Measurements from ENCODE around the gene TFDP1. TPM values are rescaled to one million over a fixed set of nuclear protein-coding genes. Genes with fewer than 3 reads are reported as not detected.

The TFDP1 gene
- total RNA-seq, 2 donors from 2014 or later = 87.5 to 99.2 TPM

- H3K36me3 Mint-ChIP-seq (ENCODE audit: insufficient read depth in 2 of 2) = no peaks in the 10 kb centered on the region
- DNase-seq = no peak
- no peak overlapping the region for H3K27ac Mint-ChIP-seq
Measured at GRCh38 chr13:113654175-113654560, 69.6 kb downstream of the TFDP1 start.

GRCh38 chr13:113654591-113655345, 70.2 kb downstream of the TFDP1 start:
- Mint-ChIP-seq H3K4me1 (ENCODE audit: low read depth) (peaks cover 13% of the 10 kb centered on the region), H3K4me3 (no peak overlapping the region), H3K36me3 (ENCODE audit: insufficient read depth in 2 of 2) (no peaks in the 10 kb centered on the region), H3K9me3 (no peaks in the 10 kb centered on the region), H3K27ac (no peak overlapping the region), H3K27me3 (ENCODE audit: low read depth) (no peaks in the 10 kb centered on the region)
- ATAC-seq (replicated peaks in 1 of 2) (no peak), DNase-seq (no peak)

More at GRCh38 chr13:113654175-113654560, 69.6 kb downstream of the TFDP1 start:
- no peak overlapping the region for H3K4me3 Mint-ChIP-seq
- no peaks in the 10 kb centered on the region for H3K9me3 Mint-ChIP-seq
- H3K27me3 Mint-ChIP-seq (ENCODE audit: low read depth) = no peaks in the 10 kb centered on the region
- no peak for ATAC-seq (replicated peaks in 1 of 2)
- peaks cover 13% of the 10 kb centered on the region for H3K4me1 Mint-ChIP-seq (ENCODE audit: low read depth)

- no peak overlapping the region for H3K27ac Mint-ChIP-seq
- H3K27me3 Mint-ChIP-seq (ENCODE audit: low read depth) = no peaks in the 10 kb centered on the region
- H3K36me3 Mint-ChIP-seq (ENCODE audit: insufficient read depth in 2 of 2) = no peaks in the 10 kb centered on the region
- H3K9me3 Mint-ChIP-seq = no peaks in the 10 kb centered on the region
- ATAC-seq (replicated peaks in 1 of 2) (no peak), DNase-seq (no peak)
- H3K4me1 Mint-ChIP-seq (ENCODE audit: low read depth) = peaks cover 13% of the 10 kb centered on the region
- H3K4me3 Mint-ChIP-seq = no peak overlapping the region
Measured at GRCh38 chr13:113655346-113656002, 70.9 kb downstream of the TFDP1 start.

- Mint-ChIP-seq H3K36me3 (ENCODE audit: insufficient read depth in 2 of 2) (peaks cover 3 to 4% of the 10 kb centered on the region in 2 donors), H3K9me3 (peaks cover 2 to 3% of the 10 kb centered on the region in 2 donors), H3K27ac (no peak overlapping the region), H3K4me1 (ENCODE audit: low read depth) (peaks cover 13% of the 10 kb centered on the region), H3K4me3 (no peak overlapping the region), H3K27me3 (ENCODE audit: low read depth) (no peaks in the 10 kb centered on the region)
- ATAC-seq (replicated peaks in 1 of 2) (no peak), DNase-seq (no peak)
Measured at GRCh38 chr13:113656003-113656588, 71.5 kb downstream of the TFDP1 start.

GRCh38 chr13:113656831-113657671, 72.5 kb downstream of the TFDP1 start:
- peaks cover 3 to 6% of the 10 kb centered on the region in 2 donors for H3K36me3 Mint-ChIP-seq (ENCODE audit: insufficient read depth in 2 of 2)
- DNase-seq (no peak), ATAC-seq (replicated peaks in 1 of 2) (no peak)
- peaks cover 13% of the 10 kb centered on the region for H3K4me1 Mint-ChIP-seq (ENCODE audit: low read depth)
- H3K9me3 Mint-ChIP-seq = peaks cover 5 to 6% of the 10 kb centered on the region in 2 donors
- no peaks in the 10 kb centered on the region for H3K27me3 Mint-ChIP-seq (ENCODE audit: low read depth)
- H3K27ac Mint-ChIP-seq = no peak overlapping the region
- H3K4me3 Mint-ChIP-seq = no peak overlapping the region

- Mint-ChIP-seq H3K27ac (no peak within 1 kb of the TSS), H3K36me3 (ENCODE audit: insufficient read depth in 2 of 2) (peaks cover 3 to 6% of the 10 kb centered on the region in 2 donors), H3K4me1 (ENCODE audit: low read depth) (peaks cover 13% of the 10 kb centered on the region), H3K9me3 (peaks cover 5 to 6% of the 10 kb centered on the region in 2 donors), H3K27me3 (ENCODE audit: low read depth) (no peaks in the 10 kb centered on the region), H3K4me3 (no peak within 1 kb of the TSS)
- ATAC-seq (replicated peaks in 1 of 2) = no peak
- no peak for DNase-seq
Measured at GRCh38 chr13:113657851-113658741, 73.5 kb downstream of the TFDP1 start, which contains the start of gene ATP4B. ATP4B (minus strand) TSS chr13:113658198; CDS start chr13:113658144, 54 bp downstream.

GRCh38 chr13:113658836-113659235, 74.3 kb downstream of the TFDP1 start:
- H3K27me3 Mint-ChIP-seq (ENCODE audit: low read depth) = no peaks in the 10 kb centered on the region
- H3K9me3 Mint-ChIP-seq = peaks cover 5 to 6% of the 10 kb centered on the region in 2 donors
- ATAC-seq (replicated peaks in 1 of 2) (no peak), DNase-seq (no peak)
- no peak overlapping the region for H3K27ac Mint-ChIP-seq
- no peak overlapping the region for H3K4me3 Mint-ChIP-seq
- H3K4me1 Mint-ChIP-seq (ENCODE audit: low read depth) = peaks cover 6% of the 10 kb centered on the region
- peaks cover 3 to 6% of the 10 kb centered on the region in 2 donors for H3K36me3 Mint-ChIP-seq (ENCODE audit: insufficient read depth in 2 of 2)

- Mint-ChIP-seq H3K27ac (no peak overlapping the region), H3K36me3 (ENCODE audit: insufficient read depth in 2 of 2) (peaks cover 3 to 6% of the 10 kb centered on the region in 2 donors), H3K27me3 (ENCODE audit: low read depth) (no peaks in the 10 kb centered on the region), H3K4me1 (ENCODE audit: low read depth) (peaks cover under 1% of the 10 kb centered on the region), H3K9me3 (peaks cover 5 to 6% of the 10 kb centered on the region in 2 donors), H3K4me3 (no peak overlapping the region)
- ATAC-seq (replicated peaks in 1 of 2) (no peak), DNase-seq (no peak)
Measured at GRCh38 chr13:113659337-113659736, 74.8 kb downstream of the TFDP1 start.

GRCh38 chr13:113660066-113660465, 75.5 kb downstream of the TFDP1 start:
- Mint-ChIP-seq H3K4me1 (ENCODE audit: low read depth) (no peaks in the 10 kb centered on the region), H3K27me3 (ENCODE audit: low read depth) (no peaks in the 10 kb centered on the region), H3K4me3 (no peak overlapping the region), H3K27ac (no peak overlapping the region), H3K36me3 (ENCODE audit: insufficient read depth in 2 of 2) (peaks cover 3 to 6% of the 10 kb centered on the region in 2 donors), H3K9me3 (peaks cover 5 to 6% of the 10 kb centered on the region in 2 donors)
- DNase-seq (no peak), ATAC-seq (replicated peaks in 1 of 2) (no peak)

- Mint-ChIP-seq H3K4me3 (no peak overlapping the region), H3K36me3 (ENCODE audit: insufficient read depth in 2 of 2) (peaks cover 3 to 6% of the 10 kb centered on the region in 2 donors), H3K27me3 (ENCODE audit: low read depth) (no peaks in the 10 kb centered on the region), H3K4me1 (ENCODE audit: low read depth) (no peaks in the 10 kb centered on the region), H3K9me3 (peaks cover 5 to 6% of the 10 kb centered on the region in 2 donors), H3K27ac (no peak overlapping the region)
- ATAC-seq (replicated peaks in 1 of 2) = no peak
- DNase-seq = no peak
Measured at GRCh38 chr13:113661509-113661908, 77.0 kb downstream of the TFDP1 start.

GRCh38 chr13:113663934-113664333, 79.4 kb downstream of the TFDP1 start:
- DNase-seq (no peak), ATAC-seq (replicated peaks in 1 of 2) (no peak)
- H3K27ac Mint-ChIP-seq = no peak overlapping the region
- H3K9me3 Mint-ChIP-seq = peaks cover 5 to 6% of the 10 kb centered on the region in 2 donors
- peaks cover 3 to 6% of the 10 kb centered on the region in 2 donors for H3K36me3 Mint-ChIP-seq (ENCODE audit: insufficient read depth in 2 of 2)
- no peaks in the 10 kb centered on the region for H3K4me1 Mint-ChIP-seq (ENCODE audit: low read depth)
- H3K27me3 Mint-ChIP-seq (ENCODE audit: low read depth) = no peaks in the 10 kb centered on the region
- H3K4me3 Mint-ChIP-seq = no peak overlapping the region

Measured in activated T-cell treated with anti-CD3 and anti-CD28 coated beads, Interleukin-2, amount 50 U/mL, for 72 hours (primary cell).